Small intestine (tissue), 7 donors: ENCODE measurements around the gene TNPO3. TPM values are rescaled to one million over a fixed set of nuclear protein-coding genes. Genes with fewer than 3 reads are reported as not detected.
"Not testable (repeated sequence)": the region's sequence is repeated elsewhere in the genome, so short reads cannot be mapped to it uniquely, and the experiment has no call there.

ENCODE experiments used
- DNase-seq, 2 donors: peaks; one replicate each; pipeline versions ENCODE4 v3.0.0 to v3.0.0-alpha.2; 2013
- FAIRE-seq: peaks from 2 replicates; lab custom pipeline; 2012; peaks lifted over from hg19 to GRCh38; lab: Jason Lieb, UNC
- H3K27ac ChIP-seq, 3 donors: one replicate each; pipeline ENCODE4 v1.5.1; 2013; ENCODE audit warnings: low read length in 2 of 3, mild to moderate bottlenecking in 2 of 3, control low read depth in 1 of 3, inconsistent platforms in 1 of 3, low read depth in 1 of 3, moderate library complexity in 1 of 3
- H3K27me3 ChIP-seq, 3 donors: one replicate each; pipeline ENCODE4 v1.6.1; 2013; ENCODE audit warnings: low read length in 3 of 3, inconsistent platforms in 1 of 3; ENCODE audit not compliant: control insufficient read depth in 3 of 3, insufficient read depth in 3 of 3
- H3K36me3 ChIP-seq, 3 donors: one replicate each; pipeline ENCODE4 v1.6.1; 2013; ENCODE audit warnings: low read length in 3 of 3, inconsistent platforms in 1 of 3, low read depth in 1 of 3, mild to moderate bottlenecking in 1 of 3, moderate library complexity in 1 of 3; ENCODE audit not compliant: control insufficient read depth in 3 of 3, insufficient read depth in 2 of 3
- H3K4me1 ChIP-seq, 3 donors: one replicate each; pipeline ENCODE4 v1.6.1; 2013; ENCODE audit warnings: low read length in 2 of 3, inconsistent platforms in 1 of 3, low read depth in 1 of 3, mild to moderate bottlenecking in 1 of 3, moderate library complexity in 1 of 3; ENCODE audit not compliant: control insufficient read depth in 3 of 3, insufficient read depth in 2 of 3
- H3K4me3 ChIP-seq, 3 donors: one replicate each; pipeline ENCODE4 v1.5.1; 2013; ENCODE audit warnings: low read length in 3 of 3, control low read depth in 1 of 3, inconsistent platforms in 1 of 3, low read depth in 1 of 3, mild to moderate bottlenecking in 1 of 3, moderate library complexity in 1 of 3
- H3K9me3 ChIP-seq, 2 donors: one replicate each; pipeline ENCODE4 v1.6.1; 2013; ENCODE audit warnings: low read depth in 1 of 2, low read length in 1 of 2; ENCODE audit not compliant: control insufficient read depth in 2 of 2, insufficient read depth in 1 of 2
- WGBS, 3 donors: extraction: QIAGEN DNeasy Blood & Tissue Kit; methylation state at CpG; one replicate each; pipeline ENCODE4 v1.1.7; 2013; 5-methylcytosine and 5-hydroxymethylcytosine counted together
- polyA plus RNA-seq, 4 donors: library from polyadenylated mRNA; stranded (reverse) in 3 of 4; unstranded in 1 of 4; fragments of 200-250 nt in 3 of 4; fragments of 120-200 nt in 1 of 4; gene quantifications; one replicate each; pipeline versions ENCODE4 v1.2.1 to v1.2.3, GENCODE V29; 2013
- donor health status: healthy with polysubstance abuse.
- donor health status: control.
- donor health status: control.
- donor health status: Bipolar disorder and iron deficiency.
- donor health status: healthy.

TNPO3 gene
- polyA plus RNA-seq, 4 donors: 14.1 to 34.1 (median 17.2) TPM

- H3K4me3 ChIP-seq: no peak overlapping the region
- no peak for DNase-seq
- no peak overlapping the region for H3K27ac ChIP-seq
- no peaks in the 10 kb centered on the region for H3K9me3 ChIP-seq
- H3K27me3 ChIP-seq: no peaks in the 10 kb centered on the region
- H3K36me3 ChIP-seq: no peaks in the 10 kb centered on the region
- WGBS, 3 donors: 94 to 96% (median 95%) methylated on average over 2 of the region's 2 CpGs
- H3K4me1 ChIP-seq: no peaks in the 10 kb centered on the region
- FAIRE-seq: no peak
Measured at GRCh38 chr7:129074994-129075393, 20.1 kb upstream of the TNPO3 start.

DNA sequence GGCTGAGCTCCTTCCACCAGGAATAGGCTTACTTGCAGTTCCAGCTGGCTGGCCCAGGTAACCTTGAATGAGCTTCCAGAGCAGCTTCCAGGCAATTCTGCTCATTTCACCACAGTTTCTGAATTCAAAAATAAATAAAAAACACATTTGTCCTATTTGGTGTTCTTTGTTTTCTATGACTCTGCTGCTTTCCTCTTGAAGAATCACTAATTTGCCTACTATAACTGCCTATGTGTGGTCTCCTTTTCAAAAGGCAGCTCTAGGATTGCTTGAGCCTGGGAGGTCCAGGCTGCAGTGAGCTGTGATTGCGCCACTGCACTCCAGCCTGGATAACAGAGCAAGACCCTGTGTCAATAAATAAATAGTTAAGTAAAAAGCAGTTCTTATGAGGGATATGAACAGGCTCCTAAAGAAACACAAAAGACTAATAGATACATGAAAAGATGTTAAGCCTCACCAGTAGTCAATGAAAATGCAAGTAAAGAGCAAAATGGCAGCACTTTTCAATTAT lies 19.5 kb upstream of the TNPO3 start:
- Histone ChIP-seq H3K27ac (no peak overlapping the region), H3K4me3 (no peak overlapping the region), H3K9me3 (no peaks in the 10 kb centered on the region), H3K27me3 (no peaks in the 10 kb centered on the region), H3K4me1 (no peaks in the 10 kb centered on the region), H3K36me3 (no peaks in the 10 kb centered on the region)
- no peak for FAIRE-seq
- DNase-seq: no peak
- 91 to 100% (median 100%) methylated on average over 1 of the region's 1 CpG for WGBS, 3 donors

GRCh38 chr7:129073738-129074137 lies 18.8 kb upstream of the TNPO3 start:
- H3K27ac ChIP-seq: no peak overlapping the region
- H3K36me3 ChIP-seq: no peaks in the 10 kb centered on the region
- H3K27me3 ChIP-seq: no peaks in the 10 kb centered on the region
- no peak for DNase-seq
- WGBS, 3 donors: 82 to 92% (median 92%) methylated on average over 4 of the region's 4 CpGs
- FAIRE-seq: no peak
- H3K4me1 ChIP-seq: no peaks in the 10 kb centered on the region
- H3K4me3 ChIP-seq: no peak overlapping the region
- H3K9me3 ChIP-seq: no peaks in the 10 kb centered on the region

GRCh38 chr7:129073204-129073603 lies 18.3 kb upstream of the TNPO3 start:
- 93 to 100% (median 94%) methylated on average over 1 of the region's 1 CpG for WGBS, 3 donors
- Histone ChIP-seq H3K4me1 (no peaks in the 10 kb centered on the region), H3K9me3 (no peaks in the 10 kb centered on the region), H3K27ac (no peak overlapping the region), H3K27me3 (no peaks in the 10 kb centered on the region), H3K36me3 (no peaks in the 10 kb centered on the region), H3K4me3 (no peak overlapping the region)
- no peak for FAIRE-seq
- no peak for DNase-seq

DNA sequence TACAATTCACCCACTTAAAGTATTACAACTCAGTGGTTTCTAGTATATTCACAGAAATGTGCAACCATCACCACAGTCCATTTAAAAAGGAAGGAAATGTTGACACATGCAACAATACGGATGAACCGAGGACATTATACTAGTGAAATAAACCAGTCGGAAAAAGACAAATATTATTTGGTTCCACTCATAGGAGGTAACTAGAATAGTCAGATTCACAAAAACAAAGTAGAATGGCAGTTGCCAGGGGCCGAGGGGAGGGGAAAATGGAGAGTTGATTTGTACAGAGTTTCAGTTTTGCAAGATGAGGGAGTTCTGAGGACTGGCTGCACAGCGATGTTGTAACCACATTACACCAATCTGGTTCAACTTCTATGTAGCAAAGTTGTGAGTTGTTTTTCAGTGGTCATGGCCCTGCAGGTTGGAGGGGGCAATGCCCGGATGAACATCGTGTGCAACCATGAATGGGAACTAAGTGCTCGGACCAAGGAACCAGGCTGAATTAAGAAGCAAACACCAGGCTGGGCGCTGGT lies 17.6 kb upstream of the TNPO3 start:
- 67 to 77% (median 70%) methylated on average over 9 of the region's 9 CpGs for WGBS, 3 donors
- no peak for FAIRE-seq
- Histone ChIP-seq H3K27ac (no peak overlapping the region), H3K9me3 (no peaks in the 10 kb centered on the region), H3K4me1 (no peaks in the 10 kb centered on the region), H3K27me3 (no peaks in the 10 kb centered on the region), H3K36me3 (no peaks in the 10 kb centered on the region), H3K4me3 (no peak overlapping the region)
- no peak for DNase-seq

- Histone ChIP-seq H3K4me3 (no peak overlapping the region), H3K27ac (no peak overlapping the region), H3K27me3 (no peaks in the 10 kb centered on the region), H3K9me3 (no peaks in the 10 kb centered on the region), H3K36me3 (no peaks in the 10 kb centered on the region), H3K4me1 (peaks cover 0 to 6% (median 0%) of the 10 kb centered on the region in 3 donors)
- FAIRE-seq (no peak), DNase-seq (no peak)
- 62 to 86% (median 75%) methylated on average over 5 of the region's 5 CpGs for WGBS, 3 donors
Measured at GRCh38 chr7:129069021-129069420, 14.1 kb upstream of the TNPO3 start.

- Histone ChIP-seq H3K36me3 (no peaks in the 10 kb centered on the region), H3K9me3 (no peaks in the 10 kb centered on the region), H3K4me1 (peaks cover 0 to 6% (median 0%) of the 10 kb centered on the region in 3 donors), H3K27me3 (no peaks in the 10 kb centered on the region), H3K4me3 (no peak overlapping the region), H3K27ac (no peak overlapping the region)
- 88 to 96% (median 94%) methylated on average over 5 of the region's 5 CpGs for WGBS, 3 donors
- DNase-seq: no peak
- no peak for FAIRE-seq
Measured at GRCh38 chr7:129067943-129068548, 13.1 kb upstream of the TNPO3 start.

DNA sequence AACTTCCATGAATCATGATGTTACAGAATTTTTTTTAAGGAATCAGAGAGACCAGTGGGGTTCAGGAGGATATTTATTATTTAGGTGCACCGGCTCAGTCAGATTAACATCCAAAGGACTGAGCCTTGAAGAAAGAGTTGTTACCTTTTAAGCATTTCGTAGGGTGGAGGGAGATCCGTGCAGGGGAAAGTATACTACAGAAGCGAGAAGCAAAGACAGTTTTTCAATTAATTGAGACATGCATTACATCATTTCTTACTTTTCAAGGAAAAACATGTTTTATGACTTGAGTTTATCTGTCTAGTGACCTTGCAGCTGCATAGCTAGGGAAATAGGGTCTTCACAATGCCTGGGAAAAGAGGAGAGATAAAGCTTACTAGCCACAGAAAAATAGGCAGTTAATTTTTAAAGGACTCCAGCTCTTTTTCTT lies 12.2 kb upstream of the TNPO3 start:
- not testable (repeated sequence) for H3K4me1 ChIP-seq, H3K27me3 ChIP-seq, H3K36me3 ChIP-seq, FAIRE-seq, DNase-seq, H3K27ac ChIP-seq, H3K4me3 ChIP-seq, H3K9me3 ChIP-seq
- 62 to 69% (median 63%) methylated on average over 4 of the region's 4 CpGs for whole genome bisulfite sequencing, 3 donors
